Thymus (tissue), 11 donors: Measurements from ENCODE around the gene SEC63. TPM values are rescaled to one million over a fixed set of nuclear protein-coding genes. Genes with fewer than 3 reads are reported as not detected.

Source experiments
- DNase-seq, 9 donors: peaks; one replicate each; pipeline ENCODE4 v3.0.0-alpha.2; 2013; ENCODE audit warnings: low spot score in 9 of 9, low read depth in 6 of 9, missing footprints in 1 of 9
- H3K27ac ChIP-seq, 2 donors: one replicate each; pipeline ENCODE4 v1.5.1; 2013; ENCODE audit warnings: control low read depth in 1 of 2, low read depth in 1 of 2, low read length in 1 of 2, mild to moderate bottlenecking in 1 of 2, moderate library complexity in 1 of 2
- H3K27me3 ChIP-seq, 2 donors: one replicate each; pipeline ENCODE4 v1.5.1; 2013; ENCODE audit warnings: low read length in 1 of 2; ENCODE audit not compliant: control insufficient read depth in 2 of 2, insufficient read depth in 1 of 2
- H3K36me3 ChIP-seq, 2 donors: one replicate each; pipeline ENCODE4 v1.5.1; 2013; ENCODE audit warnings: low read length in 1 of 2, mild to moderate bottlenecking in 1 of 2, moderate library complexity in 1 of 2; ENCODE audit not compliant: control insufficient read depth in 2 of 2, insufficient read depth in 2 of 2
- H3K4me1 ChIP-seq, 2 donors: one replicate each; pipeline ENCODE4 v1.5.1; 2013; ENCODE audit warnings: low read length in 2 of 2; ENCODE audit not compliant: control insufficient read depth in 2 of 2, insufficient read depth in 2 of 2
- H3K4me3 ChIP-seq, 2 donors: one replicate each; pipeline ENCODE4 v1.5.1; 2013; ENCODE audit warnings: low read length in 2 of 2, control low read depth in 1 of 2, mild to moderate bottlenecking in 1 of 2
- H3K9me3 ChIP-seq, 2 donors: one replicate each; pipeline ENCODE4 v1.5.1; 2013; ENCODE audit warnings: low read length in 1 of 2, mild to moderate bottlenecking in 1 of 2; ENCODE audit not compliant: control insufficient read depth in 2 of 2, insufficient read depth in 1 of 2
- WGBS: extraction: QIAGEN DNeasy Blood & Tissue Kit; methylation state at CpG from one replicate; pipeline ENCODE4 v1.1.7; 2013; 5-methylcytosine and 5-hydroxymethylcytosine counted together
- polyA plus RNA-seq: library from polyadenylated mRNA; stranded (reverse); fragments of 200-250 nt; gene quantifications from one replicate; pipeline ENCODE4 v1.2.3, GENCODE V29; 2013
- total RNA-seq: library from RNA; stranded (reverse); fragments of 120-200 nt; gene quantifications from one replicate; pipeline ENCODE4 v1.2.4, GENCODE V29; 2013
- donor health status: healthy.

Gene SEC63
- total and polyA plus RNA-seq, 2 donors: 10.2 to 50.6 TPM

DNA sequence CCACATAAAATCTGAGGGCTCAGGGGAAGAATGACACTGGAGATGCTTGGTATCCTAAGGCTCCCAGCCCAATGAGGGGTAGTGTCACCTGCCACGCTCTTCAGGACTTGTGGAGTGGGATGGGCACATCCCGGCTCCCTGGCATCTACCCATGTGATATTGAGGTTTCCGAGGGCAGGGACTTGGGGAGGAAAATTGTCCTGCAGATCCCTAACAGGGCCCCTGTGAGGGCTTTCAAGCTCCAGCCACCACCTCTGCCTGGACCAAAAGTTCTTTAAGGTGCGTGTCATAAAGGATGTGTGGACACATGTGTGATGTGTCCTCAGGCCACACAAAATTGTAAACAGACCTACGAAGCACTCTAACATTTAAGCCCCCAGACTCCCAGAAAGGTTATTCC is 136.4 kb downstream of the SEC63 start:
- H3K4me3 ChIP-seq: peak overlapping the region; percentile 47 to 57
- H3K27ac ChIP-seq: peak overlapping the region; percentile 13 to 72
- peaks cover 17 to 53% of the 10 kb centered on the region in 2 donors for H3K4me1 ChIP-seq
- WGBS: 92% methylated on average over 5 of the region's 5 CpGs
- H3K36me3 ChIP-seq: no peaks in the 10 kb centered on the region
- no peaks in the 10 kb centered on the region for H3K9me3 ChIP-seq
- no peaks in the 10 kb centered on the region for H3K27me3 ChIP-seq
- peak in 1 of 9 donors; percentile 20 for DNase-seq

GRCh38 chr6:107820338-107821261 is 137.4 kb downstream of the SEC63 start:
- Histone ChIP-seq H3K4me1 (peaks cover 17 to 53% of the 10 kb centered on the region in 2 donors), H3K27me3 (no peaks in the 10 kb centered on the region), H3K27ac (peak overlapping the region; percentile 53 to 68), H3K4me3 (peak overlapping the region; percentile 11 to 45), H3K9me3 (no peaks in the 10 kb centered on the region), H3K36me3 (no peaks in the 10 kb centered on the region)
- DNase-seq: peak in 3 of 9 donors; percentile 20 to 69 (median 41)
- 23% methylated on average over 17 of the region's 17 CpGs for WGBS

DNA sequence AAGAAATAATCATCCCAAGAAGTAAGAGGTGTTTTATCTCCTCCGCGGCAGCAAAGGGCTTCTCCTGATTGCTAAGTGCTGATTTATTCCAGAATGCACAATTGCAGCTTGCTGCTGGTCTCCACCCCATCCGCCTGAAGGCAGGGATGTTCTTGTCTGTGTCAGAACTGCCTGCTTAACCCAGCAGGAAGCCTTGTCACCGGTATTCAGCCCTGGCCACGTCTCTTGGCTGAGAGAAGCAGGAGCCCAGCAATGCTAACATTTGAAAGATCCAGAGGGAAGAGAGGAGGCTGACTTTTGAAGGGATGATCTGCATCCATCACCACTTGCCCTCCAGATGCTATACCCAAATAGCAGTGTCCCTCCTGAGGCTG is 138.1 kb downstream of the SEC63 start:
- no peaks in the 10 kb centered on the region for H3K36me3 ChIP-seq
- peak in 2 of 9 donors; percentile 32 to 64 for DNase-seq
- peaks cover 17 to 50% of the 10 kb centered on the region in 2 donors for H3K4me1 ChIP-seq
- peak overlapping the region; percentile 53 to 68 for H3K27ac ChIP-seq
- 68% methylated on average over 5 of the region's 5 CpGs for WGBS
- no peaks in the 10 kb centered on the region for H3K9me3 ChIP-seq
- no peaks in the 10 kb centered on the region for H3K27me3 ChIP-seq
- peak overlapping the region; percentile 11 to 45 for H3K4me3 ChIP-seq

GRCh38 chr6:107819217-107819616 is 138.8 kb downstream of the SEC63 start:
- WGBS: 93% methylated on average over 2 of the region's 2 CpGs
- H3K36me3 ChIP-seq: no peaks in the 10 kb centered on the region
- peak in 1 of 9 donors; percentile 21 for DNase-seq
- H3K27me3 ChIP-seq: no peaks in the 10 kb centered on the region
- no peak overlapping the region for H3K4me3 ChIP-seq
- no peak overlapping the region for H3K27ac ChIP-seq
- no peaks in the 10 kb centered on the region for H3K9me3 ChIP-seq
- peaks cover 17 to 43% of the 10 kb centered on the region in 2 donors for H3K4me1 ChIP-seq

GRCh38 chr6:107818272-107818671 is 139.7 kb downstream of the SEC63 start:
- H3K9me3 ChIP-seq: no peaks in the 10 kb centered on the region
- no peak overlapping the region for H3K4me3 ChIP-seq
- peaks cover 0 to 3% of the 10 kb centered on the region in 2 donors for H3K36me3 ChIP-seq
- DNase-seq: no peak
- 48% methylated on average over 1 of the region's 1 CpG for WGBS
- H3K4me1 ChIP-seq: peaks cover 17 to 36% of the 10 kb centered on the region in 2 donors
- H3K27ac ChIP-seq: no peak overlapping the region
- no peaks in the 10 kb centered on the region for H3K27me3 ChIP-seq

DNA sequence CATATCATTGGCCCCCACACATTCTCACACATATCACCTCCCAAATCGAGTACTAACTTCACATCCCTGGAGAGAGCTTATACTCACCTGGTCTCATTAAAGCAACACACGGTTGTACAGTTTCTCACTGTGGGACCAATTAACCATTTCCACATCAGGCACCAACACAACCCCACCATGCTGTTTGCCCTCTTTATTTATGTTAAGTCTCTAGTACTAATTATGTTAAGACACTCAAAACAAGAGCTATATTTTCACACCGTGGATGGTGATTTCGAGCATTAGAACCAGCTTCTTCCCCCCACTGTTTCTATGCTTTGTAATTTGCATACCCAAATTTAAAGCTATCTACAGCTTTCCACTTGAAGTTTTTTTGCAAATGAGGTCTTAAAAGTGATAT is 140.2 kb downstream of the SEC63 start:
- Histone ChIP-seq H3K4me3 (no peak overlapping the region), H3K27ac (no peak overlapping the region), H3K4me1 (peaks cover 17 to 32% of the 10 kb centered on the region in 2 donors), H3K36me3 (peaks cover 0 to 3% of the 10 kb centered on the region in 2 donors), H3K27me3 (no peaks in the 10 kb centered on the region), H3K9me3 (no peaks in the 10 kb centered on the region)
- DNase-seq: no peak
- 92% methylated on average over 4 of the region's 4 CpGs for WGBS

Other genes with a start within 250 kb of the SEC63 start
- 15.8 TPM for gene SCML4, start 133.9 kb downstream of the SEC63 start, total RNA-seq
- gene SCML4, start 133.9 kb downstream of the SEC63 start, polyA plus RNA-seq: 40.1 TPM
- gene OSTM1, start 116.5 kb upstream of the SEC63 start, total RNA-seq: 20.9 TPM
- gene OSTM1, start 116.5 kb upstream of the SEC63 start, polyA plus RNA-seq: 31.2 TPM
- gene NR2E1, start 207.8 kb upstream of the SEC63 start, total RNA-seq: 0.05 TPM
- gene NR2E1, start 207.8 kb upstream of the SEC63 start, polyA plus RNA-seq: 0.11 TPM